K562 (cell line): Measurements from ENCODE around the gene CCNC. TPM values are rescaled to one million over a fixed set of nuclear protein-coding genes. Genes with fewer than 3 reads are reported as not detected.
A peak's percentile ranks its signal among the peaks of the same experiment; 100 is the strongest.

Experiments
- ATAC-seq: fragments of 200-7000 bp; cut with Tn5 transposase; 3 replicates; pipeline ENCODE4 v1.9.1; 2020; ENCODE audit warnings: moderate library complexity
- BruUV-seq: library from RNA; stranded (reverse); fragments of 400-500 nt; replicated peaks from 2 replicates; lab custom pipeline; 2021; lab: Mats Ljungman, UMichigan
- CTCF ChIA-PET: fragments of 300-600 bp; formaldehyde crosslinking; extraction: SDS; loops from one replicate; lab custom pipeline; 2021; ENCODE audit warnings: low intra/inter-chr PET ratio; lab: Yijun Ruan, JAX
- POLR2A ChIA-PET: fragments of 300-600, 350-650 bp; sonication (Branson Sonifier 250); formaldehyde crosslinking; extraction: SDS; loops from one replicate; lab custom pipeline; 2021; ENCODE audit warnings: antibody characterized with exemption, inconsistent platforms; lab: Yijun Ruan, JAX
- DNase-seq, 4 experiments: peaks; one replicate each; pipeline versions ENCODE4 v3.0.0 to v3.0.0-alpha.2; 2011 to 2018; ENCODE audit warnings: low spot score in 3 of 4, mixed read lengths in 3 of 4; ENCODE audit errors: extremely low read depth in 1 of 4
- FAIRE-seq: peaks from 2 replicates; lab custom pipeline; 2011; peaks lifted over from hg19 to GRCh38; lab: Jason Lieb, UNC
- H2AFZ ChIP-seq: 2 replicates; pipeline ENCODE4 v1.6.0; 2011; ENCODE audit warnings: low read depth, low read length, control low read depth, inconsistent platforms
- H3K27ac ChIP-seq: fragments of 200-600 bp; 3 replicates; pipeline ENCODE4 v1.8.0; 2011; ENCODE audit warnings: low read depth, mild to moderate bottlenecking, control low read depth, inconsistent platforms, low read length, moderate library complexity, mixed read lengths; ENCODE audit errors: extremely low read depth
- H3K27me3 ChIP-seq, 2 experiments: fragments of 300-600 bp in 1 of 2; 2 replicates in 1 of 2; 3 replicates in 1 of 2; pipeline versions ENCODE4 v1.6.0 to v1.8.0; 2011; ENCODE audit warnings: inconsistent platforms in 2 of 2, low read length in 2 of 2, mild to moderate bottlenecking in 1 of 2, mixed read lengths in 1 of 2, moderate library complexity in 1 of 2; ENCODE audit not compliant: control insufficient read depth in 2 of 2, insufficient read depth in 2 of 2
- H3K36me3 ChIP-seq: fragments of 300-600 bp; 3 replicates; pipeline ENCODE4 v1.8.0; 2011; ENCODE audit warnings: mild to moderate bottlenecking, low read length, inconsistent platforms; ENCODE audit not compliant: control insufficient read depth, insufficient read depth
- H3K4me1 ChIP-seq, 2 experiments: fragments of 200-600 bp in 1 of 2; replicated peaks in 1 of 2; 2 replicates in 1 of 2; 3 replicates in 1 of 2; pipeline versions ENCODE4 v1.5.1 to v1.8.0; 2011; ENCODE audit warnings: inconsistent platforms in 2 of 2, low read length in 2 of 2, mild to moderate bottlenecking in 1 of 2, mixed read lengths in 1 of 2, moderate library complexity in 1 of 2; ENCODE audit not compliant: control insufficient read depth in 2 of 2, insufficient read depth in 2 of 2
- H3K4me2 ChIP-seq: 2 replicates; pipeline ENCODE4 v1.6.1; 2011; ENCODE audit warnings: low read length, control low read depth, inconsistent platforms, mixed read lengths; ENCODE audit not compliant: insufficient read depth
- H3K4me3 ChIP-seq: fragments of 200-600 bp; sonication (generic), shearing (Covaris generic); 2 replicates; pipeline ENCODE4 v1.5.1; 2016; ENCODE audit warnings: control low read depth, inconsistent platforms
- H3K79me2 ChIP-seq: fragments of 200-600 bp; 3 replicates; pipeline ENCODE4 v1.8.0; 2011; ENCODE audit warnings: low read length, inconsistent platforms; ENCODE audit not compliant: control insufficient read depth, insufficient read depth
- H3K9ac ChIP-seq, 2 experiments: 2 replicates each; pipeline versions ENCODE4 v1.6.0 to v1.6.1; 2011; ENCODE audit warnings: low read depth in 2 of 2, low read length in 2 of 2, control low read depth in 1 of 2, inconsistent platforms in 1 of 2, mild to moderate bottlenecking in 1 of 2, mixed read lengths in 1 of 2; ENCODE audit not compliant: insufficient read depth in 1 of 2
- H3K9me1 ChIP-seq: one replicate; pipeline ENCODE4 v1.6.0; 2011; ENCODE audit warnings: inconsistent platforms, mild to moderate bottlenecking, low read length, moderate library complexity; ENCODE audit not compliant: control insufficient read depth, insufficient read depth
- H3K9me3 ChIP-seq: replicated peaks from 2 replicates; pipeline ENCODE4 v1.5.1; 2011; ENCODE audit warnings: low read depth, low read length, inconsistent platforms; ENCODE audit not compliant: control insufficient read depth, insufficient read depth
- H4K20me1 ChIP-seq: replicated peaks from 2 replicates; pipeline ENCODE4 v1.6.1; 2011; ENCODE audit warnings: low read length, inconsistent platforms, mixed read lengths; ENCODE audit not compliant: control insufficient read depth, insufficient read depth
- C11orf30 ChIP-seq: fragments of 450-650 bp; IDR thresholded peaks from 2 replicates; pipeline ENCODE4 v1.6.1; 2016; ENCODE audit warnings: low read depth, mild to moderate bottlenecking
- ESRRB ChIP-seq: fragments of 250-450 bp; sonication (Bioruptor Pico); IDR thresholded peaks from 2 replicates; pipeline ENCODE4 v1.5.0; 2020; ENCODE audit warnings: mild to moderate bottlenecking, moderate library complexity, borderline replicate concordance
- NFIC ChIP-seq: fragments of 450-650 bp; IDR thresholded peaks from 2 replicates; pipeline ENCODE4 v1.6.1; 2017; ENCODE audit warnings: mild to moderate bottlenecking, inconsistent platforms
- PPARD ChIP-seq: fragments of 250-450 bp; sonication (Bioruptor Pico); IDR thresholded peaks from 2 replicates; pipeline ENCODE4 v1.8.0; 2022; ENCODE audit warnings: inconsistent platforms, mild to moderate bottlenecking, moderate library complexity
- SLC30A9 ChIP-seq: fragments of 250-450 bp; sonication (Bioruptor Pico); IDR thresholded peaks from 2 replicates; pipeline ENCODE4 v1.8.0; 2022; ENCODE audit warnings: mild to moderate bottlenecking, moderate library complexity
- ZNF324 ChIP-seq: fragments of 250-450 bp; sonication (Bioruptor Pico); IDR thresholded peaks from 2 replicates; pipeline ENCODE4 v1.4.0; 2020; ENCODE audit warnings: mild to moderate bottlenecking
- ZNF584 ChIP-seq: fragments of 200-800 bp; sonication (Bioruptor generic); IDR thresholded peaks from 2 replicates; pipeline ENCODE4 v1.6.1; 2016; ENCODE audit warnings: low read depth, mild to moderate bottlenecking, missing genetic modification characterization, missing compliant biosample characterization
- WGBS: fragments of 100-300 bp; shearing (Covaris generic); methylation state at CpG from one replicate; pipeline ENCODE4 v1.1.6; 2016; ENCODE audit warnings: low coverage, mixed read lengths; ENCODE audit not compliant: insufficient coverage; ENCODE audit errors: missing lambda C conversion rate; 5-methylcytosine and 5-hydroxymethylcytosine counted together
- in situ Hi-C: fragments of 300-500 bp; cut with MboI; formaldehyde crosslinking; loops from 4 replicates; pipeline ENCODE4 v1.15.0; 2018; ENCODE audit warnings: inconsistent platforms, mixed read lengths
- intact Hi-C: fragments of 100-400 bp; cut with micrococcal nuclease; formaldehyde crosslinking; loops from 2 replicates; pipeline ENCODE4 v1.14.2; 2022
- polyA plus RNA-seq, 8 experiments: library from polyadenylated mRNA; depleted of rRNA in 4 of 8; stranded (reverse) in 5 of 8; unstranded in 3 of 8; fragments of >200 nt; fragmentation: Nextera tagmentation in 2 of 8; fragmentation: Illumina TruSeq in 1 of 8; extraction: Ambion mirVana in 2 of 8; extraction: Trizol in 1 of 8; gene quantifications; 2 replicates each; pipeline versions ENCODE4 v1.2.1 to v1.2.3, GENCODE V29; 2011 to 2014; ENCODE audit warnings: inconsistent platforms in 1 of 8, missing spikeins in 1 of 8
- total RNA-seq, 7 experiments: library from RNA; depleted of rRNA in 6 of 7; stranded (reverse); fragments of >200 nt in 6 of 7; fragmentation: Illumina TruSeq in 2 of 7; extraction: Trizol in 2 of 7; gene quantifications; 2 replicates each; pipeline versions ENCODE4 v1.2.1 to v1.2.3, GENCODE V29; 2011 to 2021; ENCODE audit warnings: low replicate concordance in 1 of 7
- TF ChIP-seq, protein P1 (sequence below): IDR thresholded peaks from 2 replicates; pipeline ENCODE4 v1.6.1; 2014; ENCODE audit warnings: antibody characterized with exemption
- TF ChIP-seq, protein P2 (sequence below), 2 experiments: fragments of 150-350 bp in 1 of 2; IDR thresholded peaks; 2 replicates each; pipeline ENCODE4 v1.6.1; 2012 to 2016; ENCODE audit warnings: low read depth in 2 of 2, low read length in 2 of 2, mild to moderate bottlenecking in 1 of 2, moderate library complexity in 1 of 2
- TF ChIP-seq, protein P3 (sequence below): sonication (generic); formaldehyde crosslinking; IDR thresholded peaks from 2 replicates; pipeline ENCODE4 v1.8.0; 2023; ENCODE audit warnings: mild to moderate bottlenecking, missing genetic modification reagents

Gene CCNC
- total and polyA plus RNA-seq, 9 of the 15 experiments (the other 6 are each of a cell fraction or from before 2014, with no cell fraction given), result 68.7 to 177 (median 99.6) TPM

DNA sequence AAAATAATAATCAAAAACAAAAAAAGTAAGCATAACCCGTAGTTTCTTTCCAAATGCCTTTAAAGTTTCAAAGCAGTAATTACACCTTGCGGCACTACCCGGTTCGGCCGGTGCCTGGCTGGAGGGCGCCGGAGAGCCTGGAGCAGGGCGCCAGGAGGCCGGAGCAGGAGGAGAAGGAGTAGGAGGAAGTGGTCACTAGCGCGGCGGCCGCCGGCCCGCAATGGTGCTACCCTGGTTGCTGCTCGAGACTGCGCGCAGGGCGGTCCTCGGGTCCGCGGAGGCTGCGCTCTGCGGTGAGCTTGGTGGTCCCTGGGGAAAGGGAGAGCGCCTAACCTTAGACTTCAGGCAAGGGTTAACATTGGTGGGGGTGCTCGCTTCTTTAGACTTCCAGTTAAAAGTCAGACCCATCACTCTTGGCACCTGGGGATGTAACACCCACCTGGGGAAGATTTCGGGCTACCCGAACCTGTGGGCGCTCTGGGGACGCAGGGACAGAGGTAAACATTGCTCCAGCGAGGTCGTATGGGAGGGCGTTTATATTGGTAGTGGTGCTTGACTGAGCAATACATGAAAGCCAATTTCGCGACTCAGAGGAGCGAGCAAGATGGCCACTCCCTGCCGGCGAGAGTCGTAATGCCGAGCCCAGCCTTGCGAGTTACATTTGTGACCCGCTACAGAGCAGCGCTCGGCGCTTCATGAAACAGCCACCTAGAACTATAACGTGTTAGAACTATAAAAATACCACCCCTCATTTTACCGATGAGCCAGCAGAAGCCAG, 47.4 kb downstream of the CCNC start:
- Histone ChIP-seq H4K20me1 (no peaks in the 10 kb centered on the region), H3K36me3 (peaks cover 3% of the 10 kb centered on the region; the same call in 1 of the 3 replicates), H3K27ac (peak overlapping the region; percentile 88), H3K9me3 (no peaks in the 10 kb centered on the region), H3K4me3 (peak overlapping the region; percentile 76), H3K4me1 (peaks cover 2 to 12% of the 10 kb centered on the region in 2 experiments; a peak in 3 of 5 replicates), H2AFZ (peak overlapping the region; percentile 99), H3K79me2 (peaks cover 20% of the 10 kb centered on the region; the same call in 2 of the 3 replicates), H3K9ac (peak overlapping the region; percentile 84 to 98), H3K4me2 (peak overlapping the region; percentile 94), H3K27me3 (no peaks in the 10 kb centered on the region), H3K9me1 (no peaks in the 10 kb centered on the region)
- peak; percentile 94 for ATAC-seq
- ChIA-PET CTCF (no interaction called here), POLR2A (interaction anchor here (1.3 to 3.0 kb wide), 3 partner anchors 9 to 17 kb away, joined by 4 to 11 read pairs (median 10); no protein-coding TSS in a partner anchor)
- in situ Hi-C loops, result no loop called here
- DNase-seq, result peak; percentile 76 to 91 (median 82)
- peak; percentile 74 for FAIRE-seq
- WGBS, result under 1% methylated on average over 41 of the region's 47 CpGs
- TSS peak; percentile 67 for BruUV-seq
- intact Hi-C loops, result loop anchor here (2.0 kb wide), 1 partner anchor 46 kb away; no protein-coding TSS in a partner anchor
- TF ChIP-seq, protein P1, sequence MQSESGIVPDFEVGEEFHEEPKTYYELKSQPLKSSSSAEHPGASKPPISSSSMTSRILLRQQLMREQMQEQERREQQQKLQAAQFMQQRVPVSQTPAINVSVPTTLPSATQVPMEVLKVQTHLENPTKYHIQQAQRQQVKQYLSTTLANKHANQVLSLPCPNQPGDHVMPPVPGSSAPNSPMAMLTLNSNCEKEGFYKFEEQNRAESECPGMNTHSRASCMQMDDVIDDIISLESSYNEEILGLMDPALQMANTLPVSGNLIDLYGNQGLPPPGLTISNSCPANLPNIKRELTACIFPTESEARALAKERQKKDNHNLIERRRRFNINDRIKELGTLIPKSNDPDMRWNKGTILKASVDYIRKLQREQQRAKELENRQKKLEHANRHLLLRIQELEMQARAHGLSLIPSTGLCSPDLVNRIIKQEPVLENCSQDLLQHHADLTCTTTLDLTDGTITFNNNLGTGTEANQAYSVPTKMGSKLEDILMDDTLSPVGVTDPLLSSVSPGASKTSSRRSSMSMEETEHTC, result no peak
- TF ChIP-seq SLC30A9 (CRISPR knock-in tag) (no peak), ESRRB (CRISPR knock-in tag) (no peak), ZNF324 (CRISPR knock-in tag) (no peak), NFIC (peak; percentile 48), PPARD (CRISPR knock-in tag) (no peak), C11orf30 (no peak), ZNF584 (CRISPR knock-in tag) (no peak)
- TF ChIP-seq, protein P2, sequence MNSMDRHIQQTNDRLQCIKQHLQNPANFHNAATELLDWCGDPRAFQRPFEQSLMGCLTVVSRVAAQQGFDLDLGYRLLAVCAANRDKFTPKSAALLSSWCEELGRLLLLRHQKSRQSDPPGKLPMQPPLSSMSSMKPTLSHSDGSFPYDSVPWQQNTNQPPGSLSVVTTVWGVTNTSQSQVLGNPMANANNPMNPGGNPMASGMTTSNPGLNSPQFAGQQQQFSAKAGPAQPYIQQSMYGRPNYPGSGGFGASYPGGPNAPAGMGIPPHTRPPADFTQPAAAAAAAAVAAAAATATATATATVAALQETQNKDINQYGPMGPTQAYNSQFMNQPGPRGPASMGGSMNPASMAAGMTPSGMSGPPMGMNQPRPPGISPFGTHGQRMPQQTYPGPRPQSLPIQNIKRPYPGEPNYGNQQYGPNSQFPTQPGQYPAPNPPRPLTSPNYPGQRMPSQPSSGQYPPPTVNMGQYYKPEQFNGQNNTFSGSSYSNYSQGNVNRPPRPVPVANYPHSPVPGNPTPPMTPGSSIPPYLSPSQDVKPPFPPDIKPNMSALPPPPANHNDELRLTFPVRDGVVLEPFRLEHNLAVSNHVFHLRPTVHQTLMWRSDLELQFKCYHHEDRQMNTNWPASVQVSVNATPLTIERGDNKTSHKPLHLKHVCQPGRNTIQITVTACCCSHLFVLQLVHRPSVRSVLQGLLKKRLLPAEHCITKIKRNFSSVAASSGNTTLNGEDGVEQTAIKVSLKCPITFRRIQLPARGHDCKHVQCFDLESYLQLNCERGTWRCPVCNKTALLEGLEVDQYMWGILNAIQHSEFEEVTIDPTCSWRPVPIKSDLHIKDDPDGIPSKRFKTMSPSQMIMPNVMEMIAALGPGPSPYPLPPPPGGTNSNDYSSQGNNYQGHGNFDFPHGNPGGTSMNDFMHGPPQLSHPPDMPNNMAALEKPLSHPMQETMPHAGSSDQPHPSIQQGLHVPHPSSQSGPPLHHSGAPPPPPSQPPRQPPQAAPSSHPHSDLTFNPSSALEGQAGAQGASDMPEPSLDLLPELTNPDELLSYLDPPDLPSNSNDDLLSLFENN (IDR thresholded peaks at IDR 0.05; ENCODE audit: low read depth in 2 of 2, low read length in 2 of 2), result peak in 1 of 2 experiments; percentile 55; a peak in 2 of 4 replicates
- TF ChIP-seq, protein P3, sequence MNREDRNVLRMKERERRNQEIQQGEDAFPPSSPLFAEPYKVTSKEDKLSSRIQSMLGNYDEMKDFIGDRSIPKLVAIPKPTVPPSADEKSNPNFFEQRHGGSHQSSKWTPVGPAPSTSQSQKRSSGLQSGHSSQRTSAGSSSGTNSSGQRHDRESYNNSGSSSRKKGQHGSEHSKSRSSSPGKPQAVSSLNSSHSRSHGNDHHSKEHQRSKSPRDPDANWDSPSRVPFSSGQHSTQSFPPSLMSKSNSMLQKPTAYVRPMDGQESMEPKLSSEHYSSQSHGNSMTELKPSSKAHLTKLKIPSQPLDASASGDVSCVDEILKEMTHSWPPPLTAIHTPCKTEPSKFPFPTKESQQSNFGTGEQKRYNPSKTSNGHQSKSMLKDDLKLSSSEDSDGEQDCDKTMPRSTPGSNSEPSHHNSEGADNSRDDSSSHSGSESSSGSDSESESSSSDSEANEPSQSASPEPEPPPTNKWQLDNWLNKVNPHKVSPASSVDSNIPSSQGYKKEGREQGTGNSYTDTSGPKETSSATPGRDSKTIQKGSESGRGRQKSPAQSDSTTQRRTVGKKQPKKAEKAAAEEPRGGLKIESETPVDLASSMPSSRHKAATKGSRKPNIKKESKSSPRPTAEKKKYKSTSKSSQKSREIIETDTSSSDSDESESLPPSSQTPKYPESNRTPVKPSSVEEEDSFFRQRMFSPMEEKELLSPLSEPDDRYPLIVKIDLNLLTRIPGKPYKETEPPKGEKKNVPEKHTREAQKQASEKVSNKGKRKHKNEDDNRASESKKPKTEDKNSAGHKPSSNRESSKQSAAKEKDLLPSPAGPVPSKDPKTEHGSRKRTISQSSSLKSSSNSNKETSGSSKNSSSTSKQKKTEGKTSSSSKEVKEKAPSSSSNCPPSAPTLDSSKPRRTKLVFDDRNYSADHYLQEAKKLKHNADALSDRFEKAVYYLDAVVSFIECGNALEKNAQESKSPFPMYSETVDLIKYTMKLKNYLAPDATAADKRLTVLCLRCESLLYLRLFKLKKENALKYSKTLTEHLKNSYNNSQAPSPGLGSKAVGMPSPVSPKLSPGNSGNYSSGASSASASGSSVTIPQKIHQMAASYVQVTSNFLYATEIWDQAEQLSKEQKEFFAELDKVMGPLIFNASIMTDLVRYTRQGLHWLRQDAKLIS, result 0 out of 2 replicates have a peak, but pooled peaks have one; percentile 66
